ENCODE measurements around the gene ASB11. TPM values are rescaled to one million over a fixed set of nuclear protein-coding genes. Genes with fewer than 3 reads are reported as not detected.
"Not testable (repeated sequence)": the region's sequence is repeated elsewhere in the genome, so short reads cannot be mapped to it uniquely, and the experiment has no call there.

ASB11 gene
- total RNA-seq, 1 donor from 2014 or later: not detected

GRCh38 chrX:15310117-15310516, 5.3 kb downstream of the ASB11 start:
- DNase-seq (ENCODE audit: low read depth, low spot score): peak; percentile 60

GRCh38 chrX:15305899-15306298, 9.5 kb downstream of the ASB11 start:
- DNase-seq (ENCODE audit: low read depth, low spot score): not testable (repeated sequence)

- DNase-seq (ENCODE audit: low read depth, low spot score): no peak
Measured at GRCh38 chrX:15301924-15302323, 13.5 kb downstream of the ASB11 start.

- DNase-seq (ENCODE audit: low read depth, low spot score): peak; percentile 7
Measured at GRCh38 chrX:15299941-15300851, 15.2 kb downstream of the ASB11 start.

GRCh38 chrX:15298780-15299179, 16.7 kb downstream of the ASB11 start:
- no peak for DNase-seq (ENCODE audit: low read depth, low spot score)

GRCh38 chrX:15298201-15298600, 17.2 kb downstream of the ASB11 start:
- DNase-seq (ENCODE audit: low read depth, low spot score): peak; percentile 59

- DNase-seq (ENCODE audit: low read depth, low spot score): no peak
Measured at GRCh38 chrX:15293451-15293850, 22.0 kb downstream of the ASB11 start.

GRCh38 chrX:15292861-15293260, 22.6 kb downstream of the ASB11 start:
- DNase-seq (ENCODE audit: low read depth, low spot score): no peak

GRCh38 chrX:15277604-15278003, 37.8 kb downstream of the ASB11 start:
- DNase-seq (ENCODE audit: low read depth, low spot score): no peak

GRCh38 chrX:15274946-15275345, 40.5 kb downstream of the ASB11 start:
- no peak for DNase-seq (ENCODE audit: low read depth, low spot score)

- not testable (repeated sequence) for DNase-seq (ENCODE audit: low read depth, low spot score)
Measured at GRCh38 chrX:15273275-15273674, 42.2 kb downstream of the ASB11 start.

- DNase-seq (ENCODE audit: low read depth, low spot score): no peak
Measured at GRCh38 chrX:15271757-15272156, 43.7 kb downstream of the ASB11 start.

GRCh38 chrX:15269618-15270521, 45.6 kb downstream of the ASB11 start, which contains the start of gene ASB9:
Gene ASB9, minus strand, starts transcription at chrX:15270083. Its CDS starts 209 bp downstream, at chrX:15269874.
- peak; percentile 22 for DNase-seq (ENCODE audit: low read depth, low spot score)

GRCh38 chrX:15269120-15269519, 46.3 kb downstream of the ASB11 start:
- no peak for DNase-seq (ENCODE audit: low read depth, low spot score)

GRCh38 chrX:15254852-15255251, 60.6 kb downstream of the ASB11 start:
- no peak for DNase-seq (ENCODE audit: low read depth, low spot score)

GRCh38 chrX:15245896-15246295, 69.5 kb downstream of the ASB11 start:
- no peak for DNase-seq (ENCODE audit: low read depth, low spot score)

- no peak for DNase-seq (ENCODE audit: low read depth, low spot score)
Measured at GRCh38 chrX:15244421-15244820, 71.0 kb downstream of the ASB11 start.

GRCh38 chrX:15242899-15243555, 72.4 kb downstream of the ASB11 start:
- DNase-seq (ENCODE audit: low read depth, low spot score): peak; percentile 7

- no peak for DNase-seq (ENCODE audit: low read depth, low spot score)
Measured at GRCh38 chrX:15241301-15241700, 74.1 kb downstream of the ASB11 start.

GRCh38 chrX:15240414-15240813, 75.0 kb downstream of the ASB11 start:
- no peak for DNase-seq (ENCODE audit: low read depth, low spot score)

GRCh38 chrX:15236146-15236545, 79.3 kb downstream of the ASB11 start:
- no peak for DNase-seq (ENCODE audit: low read depth, low spot score)
